ENCODE measurements around the gene ARMS2.

Gene ARMS2

DNA sequence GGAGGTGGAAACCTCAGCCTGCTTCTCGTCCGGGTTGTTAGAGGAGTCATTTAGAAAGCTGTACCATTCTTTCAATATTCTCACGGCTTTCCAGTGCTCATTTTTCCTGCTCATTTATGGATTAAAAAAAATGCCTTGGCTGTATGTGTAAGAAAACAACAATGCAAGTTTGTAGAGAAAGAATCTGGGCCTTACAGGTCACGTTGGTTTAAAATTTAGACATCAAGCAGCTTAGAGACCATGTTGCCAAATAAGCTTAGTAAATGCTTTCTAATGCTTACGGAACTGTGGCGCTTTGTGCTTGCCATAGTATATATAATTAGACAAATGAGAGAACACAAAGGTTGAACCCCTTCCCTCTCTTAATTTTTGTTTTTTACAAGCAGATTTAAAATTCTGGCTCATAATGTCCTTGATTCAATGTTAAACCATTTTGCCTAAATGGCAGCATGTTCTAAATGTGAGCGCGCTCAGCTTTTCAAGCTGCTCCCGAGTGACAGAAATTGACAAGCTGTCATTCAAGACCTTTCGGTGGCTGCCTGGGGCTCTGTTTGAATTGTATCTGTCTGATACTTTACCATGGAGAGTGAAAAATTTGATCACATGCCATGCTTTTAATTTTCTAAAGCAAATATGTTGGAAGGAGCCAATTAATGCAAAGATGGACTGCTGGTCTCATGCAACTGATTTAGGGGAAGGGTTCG lies 1.1 kb downstream of the ARMS2 start:
- DNase-seq: no peak

DNA sequence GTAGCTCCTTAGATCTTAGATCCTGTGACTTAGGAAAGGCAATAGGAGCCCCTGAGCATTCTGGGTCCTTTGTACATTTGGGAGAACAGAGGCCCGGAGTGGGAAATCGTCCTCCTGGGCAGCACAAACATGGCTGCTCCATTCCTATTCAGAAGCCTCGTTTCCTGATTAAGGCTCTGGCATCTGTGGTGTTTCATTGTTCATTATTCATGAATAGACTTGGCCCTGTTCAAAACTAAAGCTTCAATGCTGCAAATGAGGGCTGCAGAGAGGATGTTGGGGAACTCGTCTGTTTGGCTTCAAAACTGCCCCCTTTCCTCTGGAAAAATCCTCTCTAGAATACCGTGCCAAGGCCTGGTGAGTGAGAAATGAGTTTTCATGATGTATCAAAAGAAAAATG lies 3.5 kb downstream of the ARMS2 start:
- DNase-seq: no peak

DNA sequence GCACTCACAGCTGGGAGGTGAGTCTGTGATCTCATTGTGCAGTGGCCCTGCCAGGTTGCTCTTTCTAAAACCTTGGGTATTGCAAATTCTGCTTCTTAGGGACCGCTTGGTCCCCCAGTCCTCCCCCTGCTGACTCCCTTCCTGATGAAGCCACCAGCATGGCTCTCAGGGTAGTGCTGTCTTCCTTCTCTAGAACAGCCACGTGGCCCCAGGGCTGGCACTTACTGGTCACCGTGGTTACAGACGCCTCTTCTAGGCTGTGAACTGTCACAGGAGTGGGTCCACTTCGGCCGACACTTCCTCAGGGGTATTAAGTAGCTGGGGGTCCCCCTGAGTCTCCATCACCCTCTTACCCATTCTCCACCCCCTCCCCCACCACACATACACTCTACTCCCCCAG lies 4.2 kb downstream of the ARMS2 start:
- DNase-seq: no peak

DNA sequence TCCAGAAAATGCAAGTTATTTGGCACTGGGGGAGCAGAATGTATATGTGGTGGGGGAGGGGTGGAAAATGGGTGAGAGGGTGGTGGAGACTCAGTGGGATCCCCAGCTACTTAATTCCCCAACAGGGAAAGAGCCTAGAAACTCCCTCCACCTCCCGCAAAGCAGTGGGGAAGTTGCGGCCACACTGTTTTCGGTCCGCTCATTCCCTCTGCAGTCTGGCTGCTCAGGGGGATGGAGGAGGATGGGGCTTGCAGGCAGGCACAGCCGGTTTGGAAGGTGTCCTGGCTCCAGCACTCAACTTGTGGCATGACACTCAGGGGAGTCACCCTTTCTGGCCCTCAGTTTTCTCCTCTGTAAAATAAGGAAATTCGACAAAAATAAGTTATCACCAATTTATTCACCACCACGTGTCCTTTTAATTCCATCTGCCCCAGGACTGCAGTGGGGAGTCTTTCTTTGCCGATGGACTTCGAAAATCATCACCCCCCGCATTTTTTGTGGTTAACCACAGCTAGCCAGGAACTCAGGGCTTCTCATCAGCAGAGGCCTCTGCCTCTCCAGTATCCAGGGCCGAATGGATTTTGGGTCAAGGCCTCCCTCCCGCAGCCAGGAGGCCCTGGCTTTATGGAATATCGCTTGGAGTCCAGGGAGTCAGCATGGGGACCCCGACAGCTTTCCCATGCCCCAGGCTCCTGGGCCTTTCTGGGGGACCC lies 5.3 kb downstream of the ARMS2 start:
- no peak for DNase-seq

DNA sequence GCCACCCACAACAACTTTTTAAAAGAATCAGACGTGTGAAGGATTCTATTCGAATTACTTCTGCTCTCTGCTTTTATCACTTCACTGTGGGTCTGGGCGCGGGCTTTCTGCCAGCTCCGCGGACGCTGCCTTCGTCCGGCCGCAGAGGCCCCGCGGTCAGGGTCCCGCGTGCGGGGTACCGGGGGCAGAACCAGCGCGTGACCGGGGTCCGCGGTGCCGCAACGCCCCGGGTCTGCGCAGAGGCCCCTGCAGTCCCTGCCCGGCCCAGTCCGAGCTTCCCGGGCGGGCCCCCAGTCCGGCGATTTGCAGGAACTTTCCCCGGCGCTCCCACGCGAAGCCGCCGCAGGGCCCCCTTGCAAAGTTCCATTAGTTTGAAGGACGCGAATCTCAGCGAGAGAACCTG lies 6.4 kb downstream of the ARMS2 start:
- no peak for DNase-seq

DNA sequence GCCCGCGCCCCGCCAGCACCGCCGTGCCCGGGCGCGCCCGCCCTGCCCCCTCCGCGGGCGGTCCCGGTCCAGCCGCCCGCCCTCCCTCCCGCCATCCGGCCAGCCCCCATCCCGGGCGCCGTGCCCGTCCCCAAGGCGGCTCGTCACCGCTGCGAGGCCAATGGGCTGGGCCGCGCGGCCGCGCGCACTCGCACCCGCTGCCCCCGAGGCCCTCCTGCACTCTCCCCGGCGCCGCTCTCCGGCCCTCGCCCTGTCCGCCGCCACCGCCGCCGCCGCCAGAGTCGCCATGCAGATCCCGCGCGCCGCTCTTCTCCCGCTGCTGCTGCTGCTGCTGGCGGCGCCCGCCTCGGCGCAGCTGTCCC lies 6.9 kb downstream of the ARMS2 start, which contains the start of gene HTRA1:
TSS of gene HTRA1 (plus strand) at position 187 of the 362 bp plus-strand sequence. CDS start at position 287, 100 bp downstream.
- no peak for DNase-seq

DNA sequence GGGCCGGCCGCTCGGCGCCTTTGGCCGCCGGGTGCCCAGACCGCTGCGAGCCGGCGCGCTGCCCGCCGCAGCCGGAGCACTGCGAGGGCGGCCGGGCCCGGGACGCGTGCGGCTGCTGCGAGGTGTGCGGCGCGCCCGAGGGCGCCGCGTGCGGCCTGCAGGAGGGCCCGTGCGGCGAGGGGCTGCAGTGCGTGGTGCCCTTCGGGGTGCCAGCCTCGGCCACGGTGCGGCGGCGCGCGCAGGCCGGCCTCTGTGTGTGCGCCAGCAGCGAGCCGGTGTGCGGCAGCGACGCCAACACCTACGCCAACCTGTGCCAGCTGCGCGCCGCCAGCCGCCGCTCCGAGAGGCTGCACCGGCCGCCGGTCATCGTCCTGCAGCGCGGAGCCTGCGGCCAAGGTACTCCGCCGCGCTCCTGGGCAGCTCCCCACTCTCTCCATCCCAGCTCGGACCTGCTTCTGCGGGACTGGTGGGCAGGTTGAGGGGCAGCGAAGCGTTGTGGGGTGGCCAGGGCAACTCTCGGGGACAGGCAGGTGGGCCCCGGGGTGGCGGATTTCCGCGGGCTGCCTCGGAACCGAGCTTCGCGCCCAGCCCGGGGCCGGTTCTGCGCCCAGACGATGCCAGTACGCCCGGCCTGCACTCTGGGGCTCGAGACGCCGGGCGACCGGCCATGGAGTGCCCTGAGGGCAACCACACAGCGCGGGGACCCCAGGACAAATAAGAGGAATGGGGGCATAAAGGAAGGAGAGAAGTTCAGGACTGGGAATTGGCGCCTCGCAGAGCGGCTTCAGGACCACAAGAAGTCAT lies 7.5 kb downstream of the ARMS2 start:
- no peak for DNase-seq

DNA sequence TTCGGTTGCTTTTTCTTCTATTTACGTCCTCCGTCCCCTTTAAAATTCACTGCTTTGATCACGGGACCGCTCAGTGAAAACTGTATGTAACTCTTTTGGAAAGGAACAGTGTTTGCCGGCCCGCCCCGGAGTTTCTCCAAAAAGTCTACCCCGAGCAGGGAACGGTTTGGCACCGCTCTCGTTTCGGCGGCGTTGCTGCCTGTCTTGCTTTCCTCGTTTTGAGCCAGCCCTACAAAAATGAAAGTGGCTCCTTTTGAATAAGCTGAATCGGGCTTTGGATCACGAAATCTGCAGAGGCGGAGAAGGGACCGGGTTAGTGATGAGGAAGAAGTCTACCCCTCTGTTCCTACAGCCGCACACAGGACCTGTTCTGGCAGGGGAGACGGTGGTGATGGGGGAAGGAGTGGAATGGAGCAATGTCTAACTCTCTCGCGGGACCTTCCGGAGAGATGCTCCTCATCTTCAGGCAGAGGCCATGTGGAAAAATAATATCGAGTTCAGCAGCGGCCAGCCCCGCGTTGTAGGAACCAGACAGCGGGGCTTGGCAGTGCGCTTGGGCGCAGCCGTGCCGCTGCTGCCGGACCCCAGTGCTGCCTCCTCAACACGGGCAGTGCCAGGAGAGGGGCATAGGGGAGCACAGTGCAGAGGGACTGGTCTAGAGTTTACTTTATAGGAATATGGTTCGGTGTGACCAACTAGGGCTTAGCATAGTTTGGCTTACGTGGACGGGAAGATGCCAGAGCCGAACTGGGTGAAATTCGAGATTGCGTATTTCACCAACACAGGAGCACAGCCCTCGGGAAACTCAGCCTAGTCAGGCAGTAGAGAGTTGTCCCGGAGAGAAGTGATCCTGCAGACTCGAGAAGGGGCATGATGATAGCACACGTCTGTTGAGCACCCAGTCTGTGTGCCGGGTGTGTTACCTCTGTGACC lies 8.3 kb downstream of the ARMS2 start:
- no peak for DNase-seq

DNA sequence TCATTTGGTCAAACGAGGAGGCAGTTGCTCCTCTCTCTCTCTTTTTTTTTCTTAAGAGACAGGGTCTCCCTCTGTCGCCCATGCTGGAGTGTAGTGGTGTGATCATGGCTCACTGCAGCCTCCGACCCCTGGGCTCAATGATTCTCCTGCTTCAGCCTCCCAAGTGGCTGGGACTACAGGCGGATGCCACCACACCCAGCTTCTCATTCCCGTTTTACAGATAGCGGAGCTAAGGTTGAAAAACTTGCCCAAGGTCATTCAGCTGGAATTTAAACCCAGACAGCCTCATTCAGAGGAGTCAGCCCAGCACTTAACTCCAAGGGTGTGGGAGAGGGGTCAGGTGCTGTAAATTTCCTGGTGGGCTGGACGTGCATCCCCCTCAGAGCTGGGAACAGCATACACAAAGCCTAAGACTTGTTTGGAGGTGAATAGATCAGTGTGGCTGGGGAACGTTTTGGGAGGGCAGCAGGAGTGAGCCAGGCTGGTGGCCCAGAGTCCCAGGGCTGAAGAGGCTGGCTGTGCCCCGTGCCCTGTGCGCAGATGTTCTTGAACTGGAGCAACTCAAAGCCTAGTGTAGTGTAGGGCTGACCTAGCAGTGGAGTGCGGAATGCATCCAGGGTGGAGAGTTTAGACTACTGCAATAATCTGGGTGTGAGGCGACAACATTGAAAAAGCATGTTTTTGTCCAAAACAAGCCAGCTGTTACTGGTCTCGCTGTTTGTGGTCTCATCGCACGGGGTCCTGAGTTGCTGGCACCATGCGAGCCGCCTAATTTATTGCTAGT lies 9.2 kb downstream of the ARMS2 start:
- no peak for DNase-seq

DNA sequence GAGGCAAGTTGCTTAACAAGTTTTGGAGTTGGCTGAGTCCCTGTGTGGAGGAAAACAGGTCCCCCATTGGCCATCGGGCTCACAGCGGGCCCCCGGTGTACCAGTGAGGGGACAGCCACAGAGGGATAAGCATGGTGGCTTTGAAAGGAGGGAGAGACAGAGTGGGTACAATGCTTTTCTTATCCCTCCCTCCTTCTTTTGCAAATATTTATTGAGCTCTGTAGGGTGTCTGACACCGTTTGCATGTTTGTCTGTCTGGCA lies 9.7 kb downstream of the ARMS2 start:
- no peak for DNase-seq

DNA sequence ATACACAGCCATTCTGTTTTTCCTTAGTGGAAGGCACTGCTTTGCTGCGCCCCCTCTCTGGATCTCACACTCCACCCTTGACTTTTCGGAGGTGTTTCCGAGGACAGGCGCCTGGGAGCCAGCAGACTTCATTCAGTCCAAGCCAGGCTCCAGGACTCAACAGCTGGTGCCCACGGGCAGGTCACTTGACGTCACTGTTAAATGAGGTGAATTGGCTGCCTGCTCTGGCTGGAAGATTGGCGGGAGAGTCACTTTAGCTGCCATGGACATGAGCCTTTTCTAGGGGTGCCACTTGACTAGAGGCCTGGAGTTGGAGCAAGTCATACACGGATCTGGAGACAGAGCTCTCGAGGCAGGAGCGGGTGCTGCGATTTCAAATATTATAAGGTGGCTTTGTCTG lies 10.1 kb downstream of the ARMS2 start:
- no peak for DNase-seq

DNA sequence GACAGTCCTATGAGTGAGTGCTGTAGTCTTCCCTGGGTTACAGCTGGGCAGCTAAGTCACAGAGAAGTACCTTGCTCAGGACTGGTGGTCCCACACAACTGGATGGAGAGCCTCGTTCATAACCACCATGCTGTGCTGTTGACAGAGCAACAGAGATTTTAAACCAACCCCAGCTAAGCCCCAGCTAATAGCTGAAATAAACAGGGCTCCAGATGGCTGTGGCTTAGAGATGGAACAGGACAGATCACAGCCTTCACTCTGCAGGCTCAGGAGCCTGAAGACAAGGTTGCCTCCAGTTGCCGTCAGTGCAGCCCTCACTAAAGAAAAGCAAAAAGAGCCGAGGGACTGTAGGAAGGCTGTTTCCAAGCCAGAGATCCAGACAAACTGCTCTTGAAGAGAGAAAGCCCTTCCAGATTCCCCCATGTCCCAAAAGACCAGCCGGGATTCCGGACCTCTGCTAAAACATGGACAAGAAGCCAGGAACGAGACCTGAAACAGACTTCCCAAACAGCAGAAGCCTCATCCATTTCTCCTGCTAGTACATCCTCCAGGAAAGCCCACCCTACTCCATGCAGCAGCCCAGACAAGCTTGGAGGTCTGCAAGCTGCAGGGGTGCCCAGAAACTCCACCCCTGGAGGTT lies 11.1 kb downstream of the ARMS2 start:
- DNase-seq: no peak

DNA sequence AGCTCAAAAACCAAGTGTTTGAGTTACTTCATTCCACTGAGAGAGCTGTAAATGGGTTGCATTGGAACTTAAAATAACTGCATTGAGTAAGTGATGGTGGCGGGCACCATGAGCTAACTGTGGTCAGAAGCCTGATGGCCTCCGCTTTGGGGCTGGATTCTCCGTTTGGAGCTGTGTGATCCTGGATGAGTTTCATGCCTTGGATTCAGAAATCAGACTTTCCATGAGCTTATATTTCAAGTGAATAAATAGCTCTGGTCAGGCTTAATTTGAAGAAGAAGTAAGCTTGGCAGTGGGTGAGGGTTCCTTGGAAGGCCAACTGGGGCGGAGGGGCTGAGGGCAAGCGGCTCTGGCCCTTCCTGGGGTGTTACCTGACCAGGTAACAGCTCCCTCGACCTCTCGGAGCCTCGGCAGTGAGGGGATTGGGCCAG lies 12.5 kb downstream of the ARMS2 start:
- no peak for DNase-seq

DNA sequence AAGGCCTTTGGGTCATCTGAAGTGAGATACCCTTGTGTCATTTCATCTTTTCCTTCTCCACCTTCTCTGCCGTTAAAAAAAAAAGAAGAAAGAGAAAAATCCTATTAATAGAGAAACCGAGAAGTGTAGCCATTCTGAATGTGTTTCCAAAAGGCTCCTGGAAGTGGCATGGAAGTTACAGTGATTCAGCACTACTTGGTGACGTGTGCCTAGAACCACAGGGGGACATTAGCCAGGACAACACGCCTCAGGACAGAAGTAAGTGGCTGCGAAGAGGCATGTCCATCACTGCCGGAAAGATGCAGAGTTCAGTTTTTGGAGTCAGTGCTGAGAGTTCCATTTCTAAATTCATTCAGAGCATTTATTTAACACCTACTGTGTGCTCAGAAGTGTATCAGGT lies 13.2 kb downstream of the ARMS2 start:
- no peak for DNase-seq

DNA sequence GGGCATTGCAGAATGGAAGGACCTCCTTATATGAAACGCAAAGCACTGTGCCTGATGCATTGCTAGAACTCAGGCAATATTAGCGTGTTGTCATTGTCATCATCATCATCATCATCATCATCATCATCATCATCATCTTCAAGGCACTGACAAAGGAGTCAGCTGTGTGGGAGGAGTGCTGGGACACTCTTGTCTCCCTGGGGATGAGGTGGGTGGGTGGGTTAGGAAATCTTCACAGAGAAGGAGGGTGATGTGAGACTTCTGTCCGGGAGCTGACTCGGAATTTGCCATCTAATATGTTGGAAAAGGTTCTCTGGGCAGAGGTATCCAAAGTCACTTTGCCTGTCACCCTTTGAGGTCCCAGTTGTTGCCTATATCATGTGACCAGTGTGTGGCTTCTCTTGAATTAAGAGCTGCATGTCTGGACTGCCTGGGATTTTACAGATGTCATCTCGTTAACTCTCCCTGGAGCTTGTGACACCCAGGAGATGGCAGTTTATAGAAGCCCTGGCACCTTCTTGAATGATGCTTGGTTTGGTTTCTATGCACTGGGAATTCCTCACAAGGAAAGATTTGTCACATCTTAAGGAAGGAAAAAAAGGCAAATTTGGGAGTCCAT lies 14.0 kb downstream of the ARMS2 start:
- no peak for DNase-seq

DNA sequence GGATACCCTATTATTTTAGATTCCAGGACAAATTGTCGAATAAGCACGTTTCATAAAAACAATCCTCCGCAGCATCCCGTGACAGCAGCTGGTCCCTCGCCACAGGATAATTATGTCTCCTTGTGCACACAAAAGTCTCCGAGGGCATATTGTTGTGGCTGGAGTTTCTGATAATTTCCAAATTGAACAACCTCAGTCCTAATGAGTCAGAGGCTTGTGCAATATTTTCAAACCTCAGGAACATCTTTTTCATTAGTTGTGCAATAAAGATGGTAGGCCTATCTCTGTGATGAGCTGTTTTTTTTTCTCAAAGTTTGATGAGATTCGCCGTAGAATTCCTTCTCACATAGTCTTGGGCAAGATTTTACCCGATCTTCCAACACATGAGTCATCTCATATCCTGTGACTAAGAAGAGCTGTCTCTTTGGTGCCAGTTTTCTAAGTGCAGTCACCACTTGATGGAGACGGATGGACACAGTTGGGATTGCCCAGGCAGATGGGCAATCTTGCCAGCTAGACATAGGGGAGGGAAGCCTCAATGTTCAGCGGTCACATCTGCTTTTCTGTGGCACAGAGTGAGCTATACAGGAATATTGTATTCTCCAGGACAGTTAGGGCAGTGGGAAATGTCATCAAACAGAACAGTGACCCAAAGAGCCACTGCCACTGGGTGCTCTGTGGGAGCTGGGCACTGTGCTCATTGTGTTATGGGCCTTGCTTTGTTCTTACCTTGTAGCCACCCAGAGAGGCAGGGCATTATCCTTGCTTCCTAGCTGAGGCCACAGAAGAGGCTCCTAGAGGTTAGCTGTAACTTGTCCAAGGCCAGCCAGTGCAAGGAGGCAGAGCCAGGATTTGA lies 14.7 kb downstream of the ARMS2 start:
- no peak for DNase-seq

DNA sequence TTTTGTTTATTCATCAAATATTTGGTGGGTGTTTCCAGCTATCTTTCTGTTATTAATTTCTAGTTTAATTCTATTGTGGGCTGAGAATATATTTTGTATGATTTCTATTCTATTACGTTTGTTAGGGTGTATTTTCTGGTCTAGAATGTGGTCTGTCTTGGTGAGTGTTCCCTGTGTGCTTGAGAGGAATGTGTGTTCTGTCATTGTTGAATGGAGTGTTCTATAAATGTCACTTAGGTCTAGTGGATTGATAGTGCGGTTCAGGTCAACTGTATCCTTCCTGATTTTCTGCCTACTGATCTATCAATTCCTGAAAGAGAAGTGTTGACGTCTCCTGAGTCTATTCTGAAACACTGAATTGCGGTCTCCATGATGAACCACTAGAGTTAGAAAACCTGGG lies 15.4 kb downstream of the ARMS2 start:
- DNase-seq: no peak

DNA sequence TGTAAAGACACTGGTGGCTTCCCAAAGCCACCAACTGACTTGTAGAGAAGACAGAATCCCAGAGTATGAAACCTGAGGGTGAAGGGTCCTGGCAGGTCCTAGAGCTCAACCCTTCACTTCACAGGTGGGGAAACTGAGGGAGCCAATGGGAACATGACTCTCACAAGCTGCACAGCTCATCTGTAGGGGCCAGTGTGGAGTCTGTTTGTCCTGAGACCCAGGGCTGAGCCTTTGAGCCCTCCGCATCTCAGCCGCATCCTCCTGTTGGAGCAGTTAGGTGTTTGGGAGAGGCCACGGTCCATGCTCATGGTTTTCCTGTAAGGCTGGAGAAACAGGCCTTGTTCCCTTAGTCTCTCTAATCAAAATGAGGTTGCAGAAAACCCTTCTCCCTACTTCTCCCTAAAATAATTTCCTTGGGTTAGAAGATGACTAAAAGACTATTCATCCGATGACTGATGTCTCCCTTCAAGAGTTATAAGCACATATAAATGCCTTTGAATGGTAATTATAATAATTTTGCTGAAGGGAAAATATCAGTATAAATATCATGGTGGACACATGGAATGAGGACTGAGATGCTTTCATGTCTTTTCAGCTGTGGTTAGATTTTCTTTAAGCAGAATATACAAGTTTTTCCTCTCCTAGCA lies 17.2 kb downstream of the ARMS2 start:
- no peak for DNase-seq

DNA sequence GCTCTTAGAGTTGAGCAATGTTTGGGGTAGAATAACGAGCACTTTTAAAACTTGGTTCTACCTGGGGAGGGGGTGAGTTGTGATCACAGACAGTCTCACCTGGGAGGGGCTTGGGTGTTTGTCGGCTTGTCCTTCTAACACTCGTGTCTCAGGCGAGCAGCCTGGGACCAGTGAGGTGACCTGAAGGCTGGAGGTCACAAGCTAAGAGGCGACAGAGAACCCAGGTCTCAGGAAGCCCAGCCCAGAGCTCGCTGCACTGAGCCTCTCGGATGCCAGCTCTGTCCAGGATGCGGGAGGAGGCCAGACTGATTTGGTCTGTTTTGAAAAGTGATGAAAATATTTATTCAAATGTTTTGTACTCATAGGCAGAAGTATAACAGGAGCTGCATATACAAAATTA lies 18.7 kb downstream of the ARMS2 start:
- no peak for DNase-seq

Data from stimulated activated CD4-positive, alpha-beta T cell treated with anti-CD3 and anti-CD28 coated beads, Interleukin-1b, Interleukin-23, amount 100 ng/mL, for 48 hours (primary cell).